Stimulated activated CD8-positive, alpha-beta memory T cell treated with anti-CD3 and anti-CD28 coated beads, Interleukin-15, amount 100 ng/mL, for 1 hour (primary cell): ENCODE results near the gene MICOS13.
A peak's percentile ranks its signal among the peaks of the same experiment; 100 is the strongest.
"Not testable (repeated sequence)": the region's sequence is repeated elsewhere in the genome, so short reads cannot be mapped to it uniquely, and the experiment has no call there.

Experiments
- DNase-seq: peaks from one replicate; pipeline ENCODE4 v3.0.0-alpha.2; 2020; ENCODE audit warnings: low read depth

The MICOS13 gene

GRCh38 chr19:5700455-5701092, 20.3 kb upstream of the MICOS13 start:
- no peak for DNase-seq

GRCh38 chr19:5698635-5699422, 18.5 kb upstream of the MICOS13 start:
- no peak for DNase-seq

GRCh38 chr19:5697890-5698634, 17.7 kb upstream of the MICOS13 start:
- no peak for DNase-seq

GRCh38 chr19:5697022-5697889, 16.9 kb upstream of the MICOS13 start:
- no peak for DNase-seq

GRCh38 chr19:5696196-5697021, 16.1 kb upstream of the MICOS13 start:
- no peak for DNase-seq

GRCh38 chr19:5695649-5696195, 15.4 kb upstream of the MICOS13 start:
- DNase-seq: no peak

GRCh38 chr19:5694956-5695648, 14.8 kb upstream of the MICOS13 start:
- no peak for DNase-seq

GRCh38 chr19:5694167-5694955, 14.0 kb upstream of the MICOS13 start:
- DNase-seq: no peak

GRCh38 chr19:5693195-5694166, 13.2 kb upstream of the MICOS13 start:
- DNase-seq: no peak

- DNase-seq: no peak
Observed at GRCh38 chr19:5692723-5693194, 12.4 kb upstream of the MICOS13 start.

GRCh38 chr19:5691822-5692722, 11.8 kb upstream of the MICOS13 start:
- no peak for DNase-seq

- DNase-seq: no peak
Observed at GRCh38 chr19:5690955-5691821, 10.9 kb upstream of the MICOS13 start.

- peak; percentile 99 for DNase-seq
Observed at GRCh38 chr19:5690125-5690954, 10.0 kb upstream of the MICOS13 start, which contains the start of gene RPL36. Gene RPL36 (plus strand): TSS chr19:5690295. CDS start chr19:5690508, 213 bp downstream.

GRCh38 chr19:5688262-5688881, 8.1 kb upstream of the MICOS13 start:
- DNase-seq: not testable (repeated sequence)
